ENCODE results near the gene CRYGS.

GRCh38 chr3:186551387-186551786, 7.2 kb upstream of the CRYGS start:
- no peak for TF ChIP-seq POLR2A (IDR thresholded peaks at IDR 0.05; ENCODE audit: extremely low read depth, insufficient read length)
- TF ChIP-seq, protein P1, sequence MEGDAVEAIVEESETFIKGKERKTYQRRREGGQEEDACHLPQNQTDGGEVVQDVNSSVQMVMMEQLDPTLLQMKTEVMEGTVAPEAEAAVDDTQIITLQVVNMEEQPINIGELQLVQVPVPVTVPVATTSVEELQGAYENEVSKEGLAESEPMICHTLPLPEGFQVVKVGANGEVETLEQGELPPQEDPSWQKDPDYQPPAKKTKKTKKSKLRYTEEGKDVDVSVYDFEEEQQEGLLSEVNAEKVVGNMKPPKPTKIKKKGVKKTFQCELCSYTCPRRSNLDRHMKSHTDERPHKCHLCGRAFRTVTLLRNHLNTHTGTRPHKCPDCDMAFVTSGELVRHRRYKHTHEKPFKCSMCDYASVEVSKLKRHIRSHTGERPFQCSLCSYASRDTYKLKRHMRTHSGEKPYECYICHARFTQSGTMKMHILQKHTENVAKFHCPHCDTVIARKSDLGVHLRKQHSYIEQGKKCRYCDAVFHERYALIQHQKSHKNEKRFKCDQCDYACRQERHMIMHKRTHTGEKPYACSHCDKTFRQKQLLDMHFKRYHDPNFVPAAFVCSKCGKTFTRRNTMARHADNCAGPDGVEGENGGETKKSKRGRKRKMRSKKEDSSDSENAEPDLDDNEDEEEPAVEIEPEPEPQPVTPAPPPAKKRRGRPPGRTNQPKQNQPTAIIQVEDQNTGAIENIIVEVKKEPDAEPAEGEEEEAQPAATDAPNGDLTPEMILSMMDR (IDR thresholded peaks at IDR 0.05; ENCODE audit: low read depth, low read length), result no peak

Measured in NB4 (cell line).